Measurements from ENCODE around the gene C9orf50. TPM values are rescaled to one million over a fixed set of nuclear protein-coding genes. Genes with fewer than 3 reads are reported as not detected.
"Not testable (repeated sequence)": the region's sequence is repeated elsewhere in the genome, so short reads cannot be mapped to it uniquely, and the experiment has no call there.

C9orf50 gene
- total and polyA plus RNA-seq, 5 donors from 2014 or later, result not detected

DNA sequence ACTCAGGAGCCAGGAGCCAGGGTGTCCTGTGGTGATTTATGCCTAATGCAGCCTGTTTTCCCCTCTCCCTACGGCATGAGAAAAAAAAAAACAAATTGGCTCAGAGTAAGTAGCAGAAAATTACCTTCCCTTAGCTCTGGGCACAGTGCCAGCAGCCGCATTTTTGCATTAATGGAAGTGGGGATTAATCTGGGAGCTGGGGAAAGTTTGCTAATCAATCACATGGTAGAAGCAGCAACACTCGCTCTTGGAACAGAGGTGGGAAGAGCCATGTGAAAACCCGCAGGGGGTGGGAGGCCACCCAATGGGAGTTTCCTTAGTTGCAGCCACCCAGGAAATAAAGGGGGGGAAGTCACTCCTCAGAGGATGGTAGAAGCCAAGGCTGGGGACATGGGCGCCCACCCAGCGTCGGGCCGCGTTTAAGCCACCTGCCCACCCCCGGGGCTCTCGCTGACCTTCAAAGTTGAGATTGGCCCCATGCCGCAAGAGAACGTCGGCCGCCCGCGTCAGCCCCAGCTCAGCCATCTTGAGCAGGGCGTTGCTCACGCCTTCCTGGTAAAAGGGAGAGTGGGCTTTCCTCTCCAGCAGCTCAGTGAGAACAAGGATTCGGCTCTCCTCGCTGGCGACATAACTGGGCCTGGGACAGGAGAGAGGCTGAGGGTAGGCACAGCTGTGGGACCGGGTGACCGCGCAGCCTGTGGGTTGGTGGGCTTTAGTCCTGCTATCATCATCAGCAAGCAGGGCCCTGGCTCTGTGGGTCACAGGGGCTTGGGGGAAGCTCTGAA, 19.4 kb upstream of the C9orf50 start:
- peaks cover 37% of the 10 kb centered on the region for H3K36me3 ChIP-seq (ENCODE audit: control insufficient read depth, insufficient read depth, low read length)
- H3K4me3 ChIP-seq (ENCODE audit: low read depth, low read length), result peak overlapping the region; percentile 76
- H3K27ac ChIP-seq (ENCODE audit: insufficient read depth, low read length, poor library complexity, severe bottlenecking), result peak overlapping the region; percentile 8

GRCh38 chr9:129639756-129640085, 18.8 kb upstream of the C9orf50 start:
- no peak for DNase-seq
- Mint-ChIP-seq H3K9me3 (no peaks in the 10 kb centered on the region), H3K27me3 (no peaks in the 10 kb centered on the region), H3K27ac (peak overlapping the region in 1 of 3 donors; percentile 38), H3K36me3 (peaks cover 8% of the 10 kb centered on the region), H3K4me1 (peaks cover 0 to 28% (median 9%) of the 10 kb centered on the region in 4 donors), H3K4me3 (peak overlapping the region; percentile 73 to 89 (median 83))
- Histone ChIP-seq H3K27ac (ENCODE audit: insufficient read depth, low read length, poor library complexity, severe bottlenecking) (no peak overlapping the region), H3K27me3 (ENCODE audit: control insufficient read depth, insufficient read depth, low read length) (no peaks in the 10 kb centered on the region), H3K9me3 (ENCODE audit: control insufficient read depth in 2 of 2, low read length in 2 of 2) (no peaks in the 10 kb centered on the region), H3K4me1 (ENCODE audit: control insufficient read depth, insufficient read depth, low read length, poor library complexity, severe bottlenecking) (peaks cover 26% of the 10 kb centered on the region), H3K4me3 (ENCODE audit: low read depth, low read length) (no peak overlapping the region), H3K36me3 (ENCODE audit: control insufficient read depth, insufficient read depth, low read length) (peaks cover 42% of the 10 kb centered on the region)
- ATAC-seq (ENCODE audit: low read depth in 2 of 2), result no peak

More for the DNA sequence above, 19.4 kb upstream of the C9orf50 start:
- DNase-seq (no peak), ATAC-seq (ENCODE audit: low read depth in 2 of 2) (no peak)
- Mint-ChIP-seq H3K27ac (peak overlapping the region; percentile 38 to 86 (median 83)), H3K4me1 (peaks cover 0 to 28% (median 9%) of the 10 kb centered on the region in 4 donors), H3K36me3 (peaks cover 8% of the 10 kb centered on the region), H3K27me3 (no peaks in the 10 kb centered on the region), H3K9me3 (no peaks in the 10 kb centered on the region), H3K4me3 (peak overlapping the region; percentile 82 to 89 (median 83))
- Histone ChIP-seq H3K9me3 (ENCODE audit: control insufficient read depth in 2 of 2, low read length in 2 of 2) (no peaks in the 10 kb centered on the region), H3K27me3 (ENCODE audit: control insufficient read depth, insufficient read depth, low read length) (no peaks in the 10 kb centered on the region), H3K4me1 (ENCODE audit: control insufficient read depth, insufficient read depth, low read length, poor library complexity, severe bottlenecking) (peaks cover 26% of the 10 kb centered on the region)

- Mint-ChIP-seq H3K4me1 (peaks cover 0 to 28% (median 9%) of the 10 kb centered on the region in 4 donors), H3K27ac (no peak overlapping the region), H3K36me3 (peaks cover 8% of the 10 kb centered on the region), H3K9me3 (no peaks in the 10 kb centered on the region), H3K4me3 (peak overlapping the region in 1 of 4 donors; percentile 79), H3K27me3 (no peaks in the 10 kb centered on the region)
- H3K27me3 ChIP-seq (ENCODE audit: control insufficient read depth, insufficient read depth, low read length), result no peaks in the 10 kb centered on the region
- H3K36me3 ChIP-seq (ENCODE audit: control insufficient read depth, insufficient read depth, low read length), result peaks cover 48% of the 10 kb centered on the region
- H3K4me3 ChIP-seq (ENCODE audit: low read depth, low read length), result no peak overlapping the region
- no peak overlapping the region for H3K27ac ChIP-seq (ENCODE audit: insufficient read depth, low read length, poor library complexity, severe bottlenecking)
- ATAC-seq (ENCODE audit: low read depth in 2 of 2) (no peak), DNase-seq (no peak)
- H3K4me1 ChIP-seq (ENCODE audit: control insufficient read depth, insufficient read depth, low read length, poor library complexity, severe bottlenecking), result peaks cover 26% of the 10 kb centered on the region
- no peaks in the 10 kb centered on the region for H3K9me3 ChIP-seq (ENCODE audit: control insufficient read depth in 2 of 2, low read length in 2 of 2)
Observed at GRCh38 chr9:129639034-129639630, 18.2 kb upstream of the C9orf50 start.

GRCh38 chr9:129637673-129638439, 17.0 kb upstream of the C9orf50 start:
- Mint-ChIP-seq H3K4me1 (peaks cover 0 to 28% (median 9%) of the 10 kb centered on the region in 4 donors), H3K9me3 (no peaks in the 10 kb centered on the region), H3K27ac (peak overlapping the region in 1 of 3 donors; percentile 66), H3K27me3 (no peaks in the 10 kb centered on the region), H3K36me3 (peaks cover 8% of the 10 kb centered on the region), H3K4me3 (peak overlapping the region; percentile 39 to 79 (median 67))
- H3K36me3 ChIP-seq (ENCODE audit: control insufficient read depth, insufficient read depth, low read length), result peaks cover 59% of the 10 kb centered on the region
- no peak overlapping the region for H3K27ac ChIP-seq (ENCODE audit: insufficient read depth, low read length, poor library complexity, severe bottlenecking)
- no peaks in the 10 kb centered on the region for H3K27me3 ChIP-seq (ENCODE audit: control insufficient read depth, insufficient read depth, low read length)
- H3K9me3 ChIP-seq (ENCODE audit: control insufficient read depth in 2 of 2, low read length in 2 of 2), result no peaks in the 10 kb centered on the region
- H3K4me1 ChIP-seq (ENCODE audit: control insufficient read depth, insufficient read depth, low read length, poor library complexity, severe bottlenecking), result peaks cover 26% of the 10 kb centered on the region
- H3K4me3 ChIP-seq (ENCODE audit: low read depth, low read length), result no peak overlapping the region
- ATAC-seq (ENCODE audit: low read depth in 2 of 2), result no peak
- DNase-seq, result no peak

DNA sequence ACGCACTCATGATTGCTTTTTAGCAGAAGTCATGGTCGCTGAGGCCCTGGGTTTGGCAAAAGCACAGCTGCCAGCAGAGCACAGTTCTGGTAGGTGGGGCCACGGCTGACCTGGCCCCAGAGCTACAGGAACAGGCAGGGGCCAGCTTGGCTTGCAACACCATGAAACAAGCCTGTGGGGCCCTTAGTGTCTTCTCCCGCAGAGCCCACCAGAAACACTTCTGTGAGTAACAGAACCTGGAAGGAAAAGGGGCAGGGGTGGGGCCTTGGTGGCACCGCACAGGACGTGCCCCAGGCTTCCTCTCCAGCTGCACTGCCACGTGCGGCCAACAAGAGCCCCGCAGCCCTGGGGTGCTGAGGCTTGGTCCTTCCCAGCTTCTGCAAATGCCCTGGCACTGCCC, 16.2 kb upstream of the C9orf50 start:
- ATAC-seq (ENCODE audit: low read depth in 2 of 2), result no peak
- peaks cover 0 to 27% (median 5%) of the 10 kb centered on the region in 4 donors for H3K4me1 Mint-ChIP-seq
- H3K4me1 ChIP-seq (ENCODE audit: control insufficient read depth, insufficient read depth, low read length, poor library complexity, severe bottlenecking), result peaks cover 21% of the 10 kb centered on the region
- H3K27me3 ChIP-seq (ENCODE audit: control insufficient read depth, insufficient read depth, low read length), result no peaks in the 10 kb centered on the region
- H3K9me3 ChIP-seq (ENCODE audit: control insufficient read depth in 2 of 2, low read length in 2 of 2), result no peaks in the 10 kb centered on the region
- no peak overlapping the region for H3K27ac ChIP-seq (ENCODE audit: insufficient read depth, low read length, poor library complexity, severe bottlenecking)
- H3K4me3 ChIP-seq (ENCODE audit: low read depth, low read length), result no peak overlapping the region
- no peaks in the 10 kb centered on the region for H3K9me3 Mint-ChIP-seq
- no peak overlapping the region for H3K27ac Mint-ChIP-seq
- peaks cover 62% of the 10 kb centered on the region for H3K36me3 ChIP-seq (ENCODE audit: control insufficient read depth, insufficient read depth, low read length)
- H3K36me3 Mint-ChIP-seq, result peaks cover 12% of the 10 kb centered on the region
- no peak overlapping the region for H3K4me3 Mint-ChIP-seq
- no peaks in the 10 kb centered on the region for H3K27me3 Mint-ChIP-seq
- no peak for DNase-seq

DNA sequence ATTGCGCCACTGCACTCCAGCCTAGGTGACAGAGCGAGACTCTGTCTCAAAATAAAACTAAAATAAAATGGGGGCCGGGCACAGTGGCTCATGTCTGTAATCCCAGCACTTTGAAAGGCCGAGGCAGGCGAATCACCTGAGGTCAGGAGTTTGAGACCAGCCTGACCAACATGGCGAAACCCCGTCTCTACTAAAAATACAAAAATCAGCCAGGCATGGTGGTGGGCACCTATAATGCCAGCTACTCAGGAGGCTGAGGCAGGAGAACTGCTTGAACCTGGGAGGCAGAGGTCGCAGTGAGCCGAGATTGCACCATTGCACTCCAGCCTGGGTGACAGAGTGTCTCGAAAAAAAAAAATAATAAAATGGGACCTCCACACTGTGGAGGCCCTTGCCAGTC, 15.4 kb upstream of the C9orf50 start:
- Mint-ChIP-seq H3K36me3 (peaks cover 12% of the 10 kb centered on the region), H3K4me1 (peaks cover 0 to 33% (median 10%) of the 10 kb centered on the region in 4 donors)
- not testable (repeated sequence) for H3K27me3 Mint-ChIP-seq; H3K27ac ChIP-seq (ENCODE audit: insufficient read depth, low read length, poor library complexity, severe bottlenecking); H3K9me3 Mint-ChIP-seq; DNase-seq; H3K27ac Mint-ChIP-seq; H3K4me3 ChIP-seq (ENCODE audit: low read depth, low read length); H3K9me3 ChIP-seq (ENCODE audit: control insufficient read depth in 2 of 2, low read length in 2 of 2); H3K4me3 Mint-ChIP-seq; ATAC-seq (ENCODE audit: low read depth in 2 of 2); H3K27me3 ChIP-seq (ENCODE audit: control insufficient read depth, insufficient read depth, low read length)
- Histone ChIP-seq H3K36me3 (ENCODE audit: control insufficient read depth, insufficient read depth, low read length) (peaks cover 65% of the 10 kb centered on the region), H3K4me1 (ENCODE audit: control insufficient read depth, insufficient read depth, low read length, poor library complexity, severe bottlenecking) (peaks cover 22% of the 10 kb centered on the region)

DNA sequence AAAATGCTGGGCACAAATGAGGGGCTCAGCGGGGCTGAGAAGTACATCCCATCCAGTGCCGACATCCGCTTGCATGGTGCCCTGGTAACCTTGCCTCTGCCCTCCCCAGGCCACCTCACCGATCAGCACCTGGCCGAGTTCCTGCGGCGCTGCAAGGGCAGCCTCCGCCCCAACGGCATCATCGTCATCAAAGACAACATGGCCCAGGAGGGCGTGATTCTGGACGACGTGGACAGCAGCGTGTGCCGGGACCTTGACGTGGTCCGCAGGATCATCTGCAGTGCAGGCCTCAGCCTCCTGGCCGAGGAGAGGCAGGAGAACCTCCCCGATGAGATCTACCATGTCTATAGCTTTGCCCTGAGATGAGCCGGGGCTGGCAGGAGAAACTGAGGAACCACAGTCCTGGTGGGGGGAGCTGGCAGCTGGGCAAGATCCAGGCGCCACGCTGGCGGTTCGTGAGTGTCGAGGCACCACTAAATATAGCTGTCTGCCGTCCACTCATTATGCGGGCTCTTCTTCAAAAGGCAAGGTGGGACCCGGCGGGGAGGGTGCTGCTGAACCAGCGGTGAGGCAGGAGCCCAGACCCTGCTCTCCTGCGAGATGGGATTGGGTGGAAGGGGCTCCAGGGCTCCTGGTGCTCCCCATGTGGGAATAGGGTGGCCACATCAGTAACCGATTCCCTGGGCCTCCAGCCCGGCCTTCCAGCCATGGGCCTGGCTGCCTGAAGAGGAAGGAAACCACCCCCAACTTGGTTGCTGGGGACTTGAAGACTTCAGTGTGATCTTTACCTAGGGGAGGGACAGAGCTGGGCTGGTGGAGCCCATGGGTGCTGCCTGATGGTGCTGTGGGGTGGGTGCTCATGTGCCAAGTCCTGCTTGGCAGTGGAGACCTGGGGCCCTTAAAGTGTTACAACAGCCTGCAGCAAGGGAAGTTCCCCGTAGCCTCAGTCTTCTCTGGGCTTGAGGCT, 14.5 kb upstream of the C9orf50 start:
- Histone ChIP-seq H3K9me3 (ENCODE audit: control insufficient read depth in 2 of 2, low read length in 2 of 2) (no peaks in the 10 kb centered on the region), H3K27ac (ENCODE audit: insufficient read depth, low read length, poor library complexity, severe bottlenecking) (no peak overlapping the region), H3K36me3 (ENCODE audit: control insufficient read depth, insufficient read depth, low read length) (peaks cover 68% of the 10 kb centered on the region), H3K4me1 (ENCODE audit: control insufficient read depth, insufficient read depth, low read length, poor library complexity, severe bottlenecking) (peaks cover 12% of the 10 kb centered on the region), H3K27me3 (ENCODE audit: control insufficient read depth, insufficient read depth, low read length) (no peaks in the 10 kb centered on the region), H3K4me3 (ENCODE audit: low read depth, low read length) (no peak overlapping the region)
- DNase-seq (no peak), ATAC-seq (ENCODE audit: low read depth in 2 of 2) (no peak)
- no peaks in the 10 kb centered on the region for H3K9me3 Mint-ChIP-seq
- peaks cover 12% of the 10 kb centered on the region for H3K36me3 Mint-ChIP-seq
- peak overlapping the region in 1 of 3 donors; percentile 60 for H3K27ac Mint-ChIP-seq
- peaks cover 0 to 33% (median 12%) of the 10 kb centered on the region in 4 donors for H3K4me1 Mint-ChIP-seq
- peak overlapping the region in 1 of 4 donors; percentile 7 for H3K4me3 Mint-ChIP-seq
- no peaks in the 10 kb centered on the region for H3K27me3 Mint-ChIP-seq
